GM12878 (cell line): Measurements from ENCODE around the gene ERG. TPM values are rescaled to one million over a fixed set of nuclear protein-coding genes. Genes with fewer than 3 reads are reported as not detected.

Source experiments
- ATAC-seq: fragments of 200-7000 bp; cut with Tn5 transposase; 3 replicates; pipeline ENCODE4 v1.9.1; 2020; ENCODE audit warnings: mild to moderate bottlenecking, moderate library complexity
- BruUV-seq: library from RNA; stranded (reverse); fragments of 400-500 nt; replicated peaks from 2 replicates; lab custom pipeline; 2021; lab: Mats Ljungman, UMichigan
- CTCF ChIA-PET: fragments of 300-600 bp; sonication (Branson Sonifier 250); formaldehyde crosslinking; extraction: SDS; loops from one replicate; lab custom pipeline; 2021; ENCODE audit warnings: inconsistent platforms; lab: Yijun Ruan, JAX
- POLR2A ChIA-PET: fragments of 350-600 bp; formaldehyde crosslinking; extraction: SDS; loops from one replicate; lab custom pipeline; 2021; ENCODE audit warnings: inconsistent platforms; lab: Charles Lee
- RAD21 ChIA-PET: fragments of 300-600 bp; sonication (Branson Sonifier 250); formaldehyde crosslinking; loops from one replicate; lab custom pipeline; 2023; ENCODE audit warnings: antibody characterized with exemption; ENCODE audit not compliant: unreplicated experiment; lab: Charles Lee
- SMC1A ChIA-PET: fragments of 300-600 bp; sonication (Branson Sonifier 250); formaldehyde crosslinking; loops from one replicate; lab custom pipeline; 2023; ENCODE audit not compliant: unreplicated experiment, uncharacterized antibody; lab: Charles Lee
- DNase-seq: peaks from one replicate; pipeline ENCODE4 v3.0.0-alpha.2; 2011; ENCODE audit warnings: low read depth, low spot score
- FAIRE-seq: peaks from 3 replicates; lab custom pipeline; 2011; peaks lifted over from hg19 to GRCh38; lab: Jason Lieb, UNC
- H2AFZ ChIP-seq: 2 replicates; pipeline ENCODE4 v1.6.0; 2011; ENCODE audit warnings: low read depth, low read length, control low read depth; ENCODE audit not compliant: control insufficient read depth
- H3K27ac ChIP-seq: 2 replicates; pipeline ENCODE4 v1.5.1; 2011; ENCODE audit warnings: control low read depth; ENCODE audit not compliant: control insufficient read depth, insufficient read depth
- H3K27me3 ChIP-seq, 2 experiments: replicated peaks in 1 of 2; 2 replicates each; pipeline versions ENCODE4 v1.6.0 to v1.6.1; 2011; ENCODE audit warnings: low read length in 1 of 2; ENCODE audit not compliant: control insufficient read depth in 2 of 2, insufficient read depth in 2 of 2
- H3K36me3 ChIP-seq, 2 experiments: 2 replicates each; pipeline ENCODE4 v1.5.1; 2011; ENCODE audit warnings: low read length in 1 of 2; ENCODE audit not compliant: control insufficient read depth in 2 of 2, insufficient read depth in 2 of 2
- H3K4me1 ChIP-seq: 2 replicates; pipeline ENCODE4 v1.6.1; 2011; ENCODE audit warnings: mild to moderate bottlenecking, low read length, moderate library complexity, mixed read lengths; ENCODE audit not compliant: control insufficient read depth, insufficient read depth
- H3K4me2 ChIP-seq: 2 replicates; pipeline ENCODE4 v1.6.0; 2011; ENCODE audit warnings: control low read depth; ENCODE audit not compliant: control insufficient read depth, insufficient read depth
- H3K4me3 ChIP-seq: fragments of 200-600 bp; sonication (generic); 2 replicates; pipeline ENCODE4 v1.5.1; 2016
- H3K79me2 ChIP-seq: 2 replicates; pipeline ENCODE4 v1.6.0; 2011; ENCODE audit warnings: low read length; ENCODE audit not compliant: control insufficient read depth, insufficient read depth
- H3K9ac ChIP-seq: 2 replicates; pipeline ENCODE4 v1.8.0; 2011; ENCODE audit warnings: low read length, control low read depth, mixed read lengths; ENCODE audit not compliant: control insufficient read depth, insufficient read depth
- H3K9me3 ChIP-seq: replicated peaks from 3 replicates; pipeline ENCODE4 v1.5.1; 2011; ENCODE audit warnings: mild to moderate bottlenecking, low read length; ENCODE audit not compliant: control insufficient read depth, insufficient read depth
- H4K20me1 ChIP-seq: 2 replicates; pipeline ENCODE4 v1.6.0; 2011; ENCODE audit not compliant: control insufficient read depth, insufficient read depth
- ATF7 ChIP-seq: fragments of 450-650 bp; IDR thresholded peaks from 2 replicates; pipeline ENCODE4 v1.6.1; 2016; ENCODE audit warnings: low read depth, mild to moderate bottlenecking
- BCL11A ChIP-seq: IDR thresholded peaks from 2 replicates; pipeline ENCODE4 v1.6.1; 2011; ENCODE audit warnings: low read depth, low read length
- CREB1 ChIP-seq: IDR thresholded peaks from 2 replicates; pipeline ENCODE4 v1.6.1; 2012; ENCODE audit warnings: low read depth, mild to moderate bottlenecking, inconsistent platforms
- MYB ChIP-seq: fragments of 150-350 bp; IDR thresholded peaks from 2 replicates; pipeline ENCODE4 v1.6.1; 2014; ENCODE audit warnings: mild to moderate bottlenecking, low read depth, low read length, borderline replicate concordance
- POLR2AphosphoS5 ChIP-seq: IDR thresholded peaks from 2 replicates; pipeline ENCODE4 v1.6.1; 2011; ENCODE audit warnings: mild to moderate bottlenecking, low read length, inconsistent platforms
- SMARCA5 ChIP-seq: fragments of 450-650 bp; IDR thresholded peaks from 2 replicates; pipeline ENCODE4 v1.6.1; 2017; ENCODE audit warnings: mild to moderate bottlenecking
- SREBF2 ChIP-seq: IDR thresholded peaks from 2 replicates; pipeline ENCODE4 v1.6.1; 2012; ENCODE audit warnings: mild to moderate bottlenecking, low read length
- TCF3 ChIP-seq: IDR thresholded peaks from 2 replicates; pipeline ENCODE4 v1.6.1; 2012; ENCODE audit warnings: low read depth, mild to moderate bottlenecking, low read length, borderline replicate concordance; ENCODE audit not compliant: insufficient read depth
- TCF7 ChIP-seq: IDR thresholded peaks from 2 replicates; pipeline ENCODE4 v1.6.1; 2014; ENCODE audit warnings: antibody characterized with exemption, borderline replicate concordance
- WRNIP1 ChIP-seq: IDR thresholded peaks from 2 replicates; pipeline ENCODE4 v1.6.1; 2011; ENCODE audit warnings: low read depth, low read length, improper control_type of control experiment, borderline replicate concordance
- YY1 ChIP-seq: IDR thresholded peaks from 2 replicates; pipeline ENCODE4 v1.6.1; 2011; ENCODE audit warnings: low read depth, mild to moderate bottlenecking, low read length
- ZSCAN29 ChIP-seq: fragments of 450-650 bp; IDR thresholded peaks from 2 replicates; pipeline ENCODE4 v1.6.1; 2017; ENCODE audit warnings: mild to moderate bottlenecking, moderate library complexity
- WGBS: methylation state at CpG from one replicate; pipeline ENCODE4 v1.1.6; 2016; ENCODE audit warnings: low lambda C conversion rate; ENCODE audit not compliant: insufficient replicate concordance, insufficient coverage; ENCODE audit errors: missing lambda C conversion rate; 5-methylcytosine and 5-hydroxymethylcytosine counted together
- in situ Hi-C: fragments of 300-500 bp; cut with MboI; formaldehyde crosslinking; loops from 9 replicates; pipeline ENCODE4 v1.14.3; 2018; ENCODE audit warnings: mixed read lengths
- intact Hi-C: fragments of 100-400 bp; cut with micrococcal nuclease; formaldehyde crosslinking; loops from one replicate; pipeline ENCODE4 v1.14.2; 2022; ENCODE audit not compliant: unreplicated experiment
- polyA plus RNA-seq, 11 experiments: library from polyadenylated mRNA; depleted of rRNA in 4 of 11; unstranded in 6 of 11; stranded (reverse) in 5 of 11; fragments of >200 nt; fragmentation: Nextera tagmentation in 4 of 11; fragmentation: Illumina TruSeq in 1 of 11; extraction: Ambion mirVana in 4 of 11; extraction: Trizol in 1 of 11; gene quantifications; 1 replicate in 1 of 11; 2 replicates in 10 of 11; pipeline versions ENCODE4 v1.2.1 to v1.2.3, GENCODE V29; 2011 to 2016; ENCODE audit warnings: inconsistent platforms in 2 of 11, missing spikeins in 2 of 11, low read depth in 1 of 11
- total RNA-seq, 4 experiments: library from RNA; depleted of rRNA in 3 of 4; stranded (reverse); fragments of >200 nt in 3 of 4; fragmentation: Illumina TruSeq in 1 of 4; extraction: Trizol in 1 of 4; gene quantifications; 2 replicates each; pipeline versions ENCODE4 v1.2.1 to v1.2.3, GENCODE V29; 2013 to 2021
- TF ChIP-seq, protein P1 (sequence below): IDR thresholded peaks from 2 replicates; pipeline ENCODE4 v1.6.1; 2011; ENCODE audit warnings: low read depth, mild to moderate bottlenecking, low read length, moderate library complexity, borderline replicate concordance; ENCODE audit errors: extremely low read depth
- TF ChIP-seq, protein P2 (sequence below): fragments of 450-650 bp; IDR thresholded peaks from 2 replicates; pipeline ENCODE4 v1.6.1; 2018; ENCODE audit warnings: mild to moderate bottlenecking, low read depth, moderate library complexity; ENCODE audit not compliant: partially characterized antibody

The ERG gene
- total and polyA plus RNA-seq, 10 of the 15 experiments (the other 5 are each of a cell fraction or from before 2014, with no cell fraction given) = not detected

DNA sequence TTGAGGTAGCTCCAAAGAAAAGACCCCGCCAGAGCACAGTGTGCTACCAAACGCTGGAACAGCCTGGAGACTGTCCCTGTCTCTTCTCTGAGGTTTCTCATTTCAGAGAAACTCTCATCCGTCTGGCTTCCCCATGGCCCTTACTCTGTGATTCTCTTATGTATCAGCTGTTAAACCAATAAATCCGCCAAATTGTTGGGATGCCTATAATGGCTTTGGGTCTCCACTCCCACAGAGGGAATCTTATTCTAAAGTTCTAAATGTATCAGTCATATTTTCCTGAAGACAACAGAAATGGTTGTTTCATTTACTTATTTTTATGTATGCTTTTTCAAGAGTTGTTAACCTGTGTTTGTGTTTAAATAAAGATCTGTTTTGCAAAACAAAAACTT is 4.0 kb downstream of the ERG start:
- no peaks in the 10 kb centered on the region for H3K4me1 ChIP-seq
- RAD21 ChIA-PET = no interaction called here
- no peak for DNase-seq
- in situ Hi-C loops = no loop called here
- no peaks in the 10 kb centered on the region for H3K36me3 ChIP-seq
- H3K4me3 ChIP-seq = no peak overlapping the region
- H3K9ac ChIP-seq = no peak overlapping the region
- no peaks in the 10 kb centered on the region for H3K9me3 ChIP-seq
- no peak overlapping the region for H3K4me2 ChIP-seq
- POLR2A ChIA-PET = no interaction called here
- 0% methylated on average over 4 of the region's 4 CpGs for WGBS
- no peaks in the 10 kb centered on the region; the same call in 1 of the 2 replicates for H4K20me1 ChIP-seq
- no peak for FAIRE-seq
- H3K27ac ChIP-seq = no peak overlapping the region
- CTCF ChIA-PET = no interaction called here
- BruUV-seq = no TSS peak
- H3K79me2 ChIP-seq = no peaks in the 10 kb centered on the region
- SMC1A ChIA-PET = no interaction called here
- no peak overlapping the region for H2AFZ ChIP-seq
- no peak for ATAC-seq
- TF ChIP-seq SMARCA5 (no peak), SREBF2 (no peak), MYB (no peak), ZSCAN29 (no peak), CREB1 (no peak), ATF7 (no peak)
- intact Hi-C loops = no loop called here
- peaks cover 8 to 9% of the 10 kb centered on the region in 2 experiments for H3K27me3 ChIP-seq

DNA sequence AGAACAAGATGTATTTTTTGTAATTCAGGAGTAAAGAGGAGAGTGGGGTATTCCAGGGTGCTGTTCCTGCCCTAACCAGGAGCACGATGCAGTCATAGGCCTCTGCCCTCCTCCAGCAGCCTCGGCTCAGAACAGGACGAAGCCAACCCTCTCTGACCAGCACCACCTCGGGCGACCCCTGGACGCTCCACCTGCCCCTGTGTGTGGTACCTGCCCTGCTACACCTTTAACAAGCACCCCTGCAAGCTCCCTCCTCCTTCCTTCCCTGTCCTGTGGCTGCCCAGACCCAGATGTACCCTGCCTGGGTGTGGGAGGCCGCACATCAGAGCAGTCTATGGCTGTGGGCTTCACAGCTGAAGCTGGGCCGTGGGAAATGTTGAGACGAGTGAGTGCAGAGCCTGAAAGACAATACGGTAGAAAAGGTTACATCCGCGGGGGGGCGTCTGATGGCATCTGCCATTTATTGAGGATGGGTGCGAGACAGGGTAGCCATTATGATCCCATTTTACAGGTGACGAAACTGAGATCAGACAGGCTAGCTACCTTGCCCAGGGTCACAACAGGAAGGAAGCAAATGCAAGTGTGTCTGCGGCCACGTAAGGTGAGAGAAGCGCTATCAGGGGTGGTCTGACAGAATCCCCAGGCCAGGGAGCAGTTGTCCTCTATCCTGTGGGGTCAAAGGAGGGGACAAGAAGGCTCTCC is 4.6 kb downstream of the ERG start:
- ATAC-seq (no peak), DNase-seq (no peak), FAIRE-seq (no peak)
- no peaks in the 10 kb centered on the region for H3K4me1 ChIP-seq
- intact Hi-C loops (no loop called here), in situ Hi-C loops (no loop called here)
- ChIA-PET SMC1A (no interaction called here), POLR2A (no interaction called here), CTCF (no interaction called here), RAD21 (no interaction called here)
- H3K27me3 ChIP-seq = peaks cover 8 to 9% of the 10 kb centered on the region in 2 experiments
- H3K36me3 ChIP-seq = no peaks in the 10 kb centered on the region
- H3K79me2 ChIP-seq = no peaks in the 10 kb centered on the region
- H4K20me1 ChIP-seq = no peaks in the 10 kb centered on the region; the same call in 1 of the 2 replicates
- H3K9me3 ChIP-seq = no peaks in the 10 kb centered on the region
- H3K9ac ChIP-seq = no peak overlapping the region
- no peak overlapping the region for H3K27ac ChIP-seq
- H3K4me3 ChIP-seq = no peak overlapping the region
- H2AFZ ChIP-seq = no peak overlapping the region
- TF ChIP-seq YY1 (no peak), BCL11A (no peak), TCF7 (no peak), SREBF2 (no peak), WRNIP1 (no peak), POLR2AphosphoS5 (no peak), TCF3 (no peak)
- TF ChIP-seq, protein P1, sequence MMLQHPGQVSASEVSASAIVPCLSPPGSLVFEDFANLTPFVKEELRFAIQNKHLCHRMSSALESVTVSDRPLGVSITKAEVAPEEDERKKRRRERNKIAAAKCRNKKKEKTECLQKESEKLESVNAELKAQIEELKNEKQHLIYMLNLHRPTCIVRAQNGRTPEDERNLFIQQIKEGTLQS = no peak
- TF ChIP-seq, protein P2, sequence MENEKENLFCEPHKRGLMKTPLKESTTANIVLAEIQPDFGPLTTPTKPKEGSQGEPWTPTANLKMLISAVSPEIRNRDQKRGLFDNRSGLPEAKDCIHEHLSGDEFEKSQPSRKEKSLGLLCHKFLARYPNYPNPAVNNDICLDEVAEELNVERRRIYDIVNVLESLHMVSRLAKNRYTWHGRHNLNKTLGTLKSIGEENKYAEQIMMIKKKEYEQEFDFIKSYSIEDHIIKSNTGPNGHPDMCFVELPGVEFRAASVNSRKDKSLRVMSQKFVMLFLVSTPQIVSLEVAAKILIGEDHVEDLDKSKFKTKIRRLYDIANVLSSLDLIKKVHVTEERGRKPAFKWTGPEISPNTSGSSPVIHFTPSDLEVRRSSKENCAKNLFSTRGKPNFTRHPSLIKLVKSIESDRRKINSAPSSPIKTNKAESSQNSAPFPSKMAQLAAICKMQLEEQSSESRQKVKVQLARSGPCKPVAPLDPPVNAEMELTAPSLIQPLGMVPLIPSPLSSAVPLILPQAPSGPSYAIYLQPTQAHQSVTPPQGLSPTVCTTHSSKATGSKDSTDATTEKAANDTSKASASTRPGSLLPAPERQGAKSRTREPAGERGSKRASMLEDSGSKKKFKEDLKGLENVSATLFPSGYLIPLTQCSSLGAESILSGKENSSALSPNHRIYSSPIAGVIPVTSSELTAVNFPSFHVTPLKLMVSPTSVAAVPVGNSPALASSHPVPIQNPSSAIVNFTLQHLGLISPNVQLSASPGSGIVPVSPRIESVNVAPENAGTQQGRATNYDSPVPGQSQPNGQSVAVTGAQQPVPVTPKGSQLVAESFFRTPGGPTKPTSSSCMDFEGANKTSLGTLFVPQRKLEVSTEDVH = no peak
- BruUV-seq = no TSS peak
- no peak overlapping the region for H3K4me2 ChIP-seq
- 31% methylated on average over 18 of the region's 18 CpGs for WGBS
